Measurements from ENCODE around the gene ILK. TPM values are rescaled to one million over a fixed set of nuclear protein-coding genes. Genes with fewer than 3 reads are reported as not detected.

The ILK gene
- polyA plus RNA-seq, 3 donors from 2014 or later, result 155 to 297 (median 193) TPM

- H3K27ac Mint-ChIP-seq, result no peak overlapping the region
- H3K9me3 Mint-ChIP-seq, result no peaks in the 10 kb centered on the region
Observed at GRCh38 chr11:6650104-6650503, 46.5 kb downstream of the ILK start.

GRCh38 chr11:6650980-6651379 lies 47.4 kb downstream of the ILK start:
- H3K36me3 Mint-ChIP-seq, result no peaks in the 10 kb centered on the region

More at GRCh38 chr11:6650104-6650503, 46.5 kb downstream of the ILK start:
- H3K4me1 Mint-ChIP-seq, result no peaks in the 10 kb centered on the region
- no peak for DNase-seq
- H3K27me3 Mint-ChIP-seq (ENCODE audit: low read depth in 3 of 3), result no peaks in the 10 kb centered on the region
- no peak overlapping the region for H3K4me3 Mint-ChIP-seq
- H3K36me3 Mint-ChIP-seq, result no peaks in the 10 kb centered on the region

GRCh38 chr11:6652182-6652581 lies 48.6 kb downstream of the ILK start:
- no peak for DNase-seq
- Mint-ChIP-seq H3K36me3 (no peaks in the 10 kb centered on the region), H3K27me3 (ENCODE audit: low read depth in 3 of 3) (peaks cover 0 to 2% (median 2%) of the 10 kb centered on the region in 3 donors), H3K4me3 (no peak overlapping the region), H3K9me3 (no peaks in the 10 kb centered on the region), H3K4me1 (peaks cover 0 to 3% of the 10 kb centered on the region in 2 donors), H3K27ac (no peak overlapping the region)

More at GRCh38 chr11:6650980-6651379, 47.4 kb downstream of the ILK start:
- Mint-ChIP-seq H3K27ac (no peak overlapping the region), H3K4me1 (peaks cover 0 to 1% of the 10 kb centered on the region in 2 donors), H3K9me3 (no peaks in the 10 kb centered on the region), H3K4me3 (no peak overlapping the region), H3K27me3 (ENCODE audit: low read depth in 3 of 3) (no peaks in the 10 kb centered on the region)
- no peak for DNase-seq

GRCh38 chr11:6653097-6653496 lies 49.5 kb downstream of the ILK start:
- Mint-ChIP-seq H3K4me1 (peaks cover 0 to 3% of the 10 kb centered on the region in 2 donors), H3K36me3 (no peaks in the 10 kb centered on the region)
- DNase-seq, result no peak

GRCh38 chr11:6653656-6654055 lies 50.1 kb downstream of the ILK start:
- Mint-ChIP-seq H3K27me3 (ENCODE audit: low read depth in 3 of 3) (peaks cover 0 to 2% (median 2%) of the 10 kb centered on the region in 3 donors), H3K27ac (no peak overlapping the region), H3K4me3 (no peak overlapping the region), H3K4me1 (peaks cover 0 to 3% of the 10 kb centered on the region in 2 donors), H3K9me3 (no peaks in the 10 kb centered on the region), H3K36me3 (no peaks in the 10 kb centered on the region)
- DNase-seq, result no peak

More at GRCh38 chr11:6653097-6653496, 49.5 kb downstream of the ILK start:
- no peak overlapping the region for H3K4me3 Mint-ChIP-seq
- no peak overlapping the region for H3K27ac Mint-ChIP-seq
- peaks cover 0 to 2% (median 2%) of the 10 kb centered on the region in 3 donors for H3K27me3 Mint-ChIP-seq (ENCODE audit: low read depth in 3 of 3)
- no peaks in the 10 kb centered on the region for H3K9me3 Mint-ChIP-seq

GRCh38 chr11:6654281-6655019 lies 50.9 kb downstream of the ILK start:
- H3K4me3 Mint-ChIP-seq, result no peak overlapping the region
- no peaks in the 10 kb centered on the region for H3K9me3 Mint-ChIP-seq
- H3K27me3 Mint-ChIP-seq (ENCODE audit: low read depth in 3 of 3), result peaks cover 0 to 2% (median 2%) of the 10 kb centered on the region in 3 donors
- DNase-seq, result no peak
- H3K4me1 Mint-ChIP-seq, result peaks cover 0 to 3% of the 10 kb centered on the region in 2 donors
- H3K27ac Mint-ChIP-seq, result no peak overlapping the region
- no peaks in the 10 kb centered on the region for H3K36me3 Mint-ChIP-seq

- peak in 1 of 3 donors; percentile 26 for DNase-seq
Observed at GRCh38 chr11:6655020-6655789, 51.6 kb downstream of the ILK start.

GRCh38 chr11:6655790-6656583 lies 52.4 kb downstream of the ILK start, which contains the start of gene DCHS1:
Gene DCHS1, minus strand, starts transcription at chr11:6655809. Its CDS starts 14,196 bp downstream, at chr11:6641613.
- peaks cover 0 to 3% of the 10 kb centered on the region in 2 donors for H3K4me1 Mint-ChIP-seq
- H3K36me3 Mint-ChIP-seq, result no peaks in the 10 kb centered on the region
- peak within 1 kb of the TSS in 3 of 6 donors; percentile 33 to 43 (median 41) for H3K27ac Mint-ChIP-seq
- DNase-seq, result peak in 1 of 3 donors; percentile 14
- no peaks in the 10 kb centered on the region for H3K9me3 Mint-ChIP-seq
- peaks cover 0 to 2% (median 2%) of the 10 kb centered on the region in 3 donors for H3K27me3 Mint-ChIP-seq (ENCODE audit: low read depth in 3 of 3)
- peak within 1 kb of the TSS; percentile 63 to 71 (median 68) for H3K4me3 Mint-ChIP-seq

More at GRCh38 chr11:6655020-6655789, 51.6 kb downstream of the ILK start:
- H3K27me3 Mint-ChIP-seq (ENCODE audit: low read depth in 3 of 3), result peaks cover 0 to 2% (median 2%) of the 10 kb centered on the region in 3 donors
- no peak overlapping the region for H3K4me3 Mint-ChIP-seq
- peaks cover 0 to 3% of the 10 kb centered on the region in 2 donors for H3K4me1 Mint-ChIP-seq
- no peaks in the 10 kb centered on the region for H3K9me3 Mint-ChIP-seq
- H3K36me3 Mint-ChIP-seq, result no peaks in the 10 kb centered on the region
- H3K27ac Mint-ChIP-seq, result no peak overlapping the region

- Mint-ChIP-seq H3K27ac (peak overlapping the region in 1 of 6 donors; percentile 41), H3K9me3 (no peaks in the 10 kb centered on the region), H3K36me3 (no peaks in the 10 kb centered on the region)
Observed at GRCh38 chr11:6656584-6656915, 53.0 kb downstream of the ILK start.

GRCh38 chr11:6656936-6657335 lies 53.4 kb downstream of the ILK start:
- Mint-ChIP-seq H3K4me3 (peak overlapping the region; percentile 38 to 68 (median 63)), H3K27ac (peak overlapping the region in 2 of 6 donors; percentile 41 to 47), H3K36me3 (no peaks in the 10 kb centered on the region), H3K27me3 (ENCODE audit: low read depth in 3 of 3) (peaks cover 0 to 2% (median 2%) of the 10 kb centered on the region in 3 donors), H3K4me1 (peaks cover 0 to 3% of the 10 kb centered on the region in 2 donors), H3K9me3 (no peaks in the 10 kb centered on the region)
- DNase-seq, result no peak

More at GRCh38 chr11:6656584-6656915, 53.0 kb downstream of the ILK start:
- peak overlapping the region; percentile 63 to 71 (median 68) for H3K4me3 Mint-ChIP-seq
- peaks cover 0 to 3% of the 10 kb centered on the region in 2 donors for H3K4me1 Mint-ChIP-seq
- DNase-seq, result no peak
- peaks cover 0 to 2% (median 2%) of the 10 kb centered on the region in 3 donors for H3K27me3 Mint-ChIP-seq (ENCODE audit: low read depth in 3 of 3)

- Mint-ChIP-seq H3K4me1 (peaks cover 0 to 3% of the 10 kb centered on the region in 2 donors), H3K9me3 (no peaks in the 10 kb centered on the region), H3K27ac (no peak overlapping the region), H3K36me3 (no peaks in the 10 kb centered on the region), H3K27me3 (ENCODE audit: low read depth in 3 of 3) (peaks cover 0 to 2% (median 2%) of the 10 kb centered on the region in 3 donors), H3K4me3 (peak overlapping the region; percentile 38 to 68 (median 63))
- no peak for DNase-seq
Observed at GRCh38 chr11:6657346-6657745, 53.8 kb downstream of the ILK start.

GRCh38 chr11:6658647-6659046 lies 55.1 kb downstream of the ILK start:
- Mint-ChIP-seq H3K36me3 (no peaks in the 10 kb centered on the region), H3K27ac (no peak overlapping the region), H3K9me3 (no peaks in the 10 kb centered on the region), H3K4me3 (no peak overlapping the region), H3K27me3 (ENCODE audit: low read depth in 3 of 3) (peaks cover 0 to 2% (median 2%) of the 10 kb centered on the region in 3 donors), H3K4me1 (peaks cover 0 to 3% of the 10 kb centered on the region in 2 donors)
- DNase-seq, result no peak

Data from immature natural killer cell (primary cell).